Measurements from ENCODE around the gene COBL.

Gene COBL

GRCh38 chr7:51069411-51070083 lies 247.1 kb downstream of the COBL start:
- no peak for DNase-seq

- DNase-seq: no peak
These were observed 248.2 kb downstream of the COBL start for GRCh38 chr7:51068401-51068800.

- DNase-seq: peak; percentile 25
These were observed 248.9 kb downstream of the COBL start for GRCh38 chr7:51067757-51068156.

- DNase-seq: no peak
These were observed 249.4 kb downstream of the COBL start for GRCh38 chr7:51067258-51067657.

- no peak for DNase-seq
These were observed 250.2 kb downstream of the COBL start for GRCh38 chr7:51066405-51066882.

GRCh38 chr7:51065766-51066165 lies 250.8 kb downstream of the COBL start:
- DNase-seq: no peak

GRCh38 chr7:51064688-51065087 lies 251.9 kb downstream of the COBL start:
- DNase-seq: no peak

GRCh38 chr7:51062222-51062987 lies 254.2 kb downstream of the COBL start:
- peak; percentile 90 for DNase-seq

GRCh38 chr7:51060536-51060935 lies 256.1 kb downstream of the COBL start:
- no peak for DNase-seq

- DNase-seq: no peak
These were observed 257.0 kb downstream of the COBL start for GRCh38 chr7:51059504-51060142.

- no peak for DNase-seq
These were observed 257.8 kb downstream of the COBL start for GRCh38 chr7:51058764-51059163.

GRCh38 chr7:51055039-51055840 lies 261.4 kb downstream of the COBL start:
- DNase-seq: no peak

- peak; percentile 9 for DNase-seq
These were observed 262.4 kb downstream of the COBL start for GRCh38 chr7:51054231-51054630.

GRCh38 chr7:51053160-51053925 lies 263.3 kb downstream of the COBL start:
- no peak for DNase-seq

- no peak for DNase-seq
These were observed 270.1 kb downstream of the COBL start for GRCh38 chr7:51046482-51046881.

- no peak for DNase-seq
These were observed 270.5 kb downstream of the COBL start for GRCh38 chr7:51046103-51046466.

GRCh38 chr7:51045319-51046102 lies 271.1 kb downstream of the COBL start:
- no peak for DNase-seq

GRCh38 chr7:51043461-51043860 lies 273.1 kb downstream of the COBL start:
- no peak for DNase-seq

GRCh38 chr7:51040787-51041186 lies 275.8 kb downstream of the COBL start:
- DNase-seq: no peak

GRCh38 chr7:51038573-51038972 lies 278.0 kb downstream of the COBL start:
- no peak for DNase-seq

- DNase-seq: no peak
These were observed 280.9 kb downstream of the COBL start for GRCh38 chr7:51035716-51036115.

Data from NCI-H510A (cell line).